HEK293 (cell line): ENCODE data around the gene VSTM4.
A peak's percentile ranks its signal among the peaks of the same experiment; 100 is the strongest.

Experiments used
- ELK4 ChIP-seq: IDR thresholded peaks from 2 replicates; pipeline ENCODE4 v1.6.1; 2011; ENCODE audit warnings: mild to moderate bottlenecking, low read depth, low read length, borderline replicate concordance
- HOXA7 ChIP-seq: sonication (generic); formaldehyde crosslinking; IDR thresholded peaks from 2 replicates; pipeline ENCODE4 v1.8.1; 2022; ENCODE audit warnings: missing genetic modification reagents, borderline replicate concordance
- ZBTB17 ChIP-seq: fragments of 450-650 bp; formaldehyde crosslinking; IDR thresholded peaks from 2 replicates; pipeline ENCODE4 v1.5.1; 2016; ENCODE audit warnings: missing biosample characterization, missing genetic modification characterization
- ZBTB20 ChIP-seq: fragments of 450-650 bp; formaldehyde crosslinking; IDR thresholded peaks from 2 replicates; pipeline ENCODE4 v1.5.1; 2016; ENCODE audit warnings: missing biosample characterization, missing genetic modification characterization
- ZBTB8A ChIP-seq: fragments of 450-650 bp; formaldehyde crosslinking; IDR thresholded peaks from 2 replicates; pipeline ENCODE4 v1.5.1; 2016; ENCODE audit warnings: missing biosample characterization, missing genetic modification characterization
- ZNF174 ChIP-seq: fragments of 450-650 bp; formaldehyde crosslinking; IDR thresholded peaks from 2 replicates; pipeline ENCODE4 v1.5.0; 2017; ENCODE audit warnings: missing biosample characterization, mild to moderate bottlenecking, missing genetic modification characterization
- ZNF24 ChIP-seq: fragments of 450-650 bp; formaldehyde crosslinking; IDR thresholded peaks from 2 replicates; pipeline ENCODE4 v1.5.1; 2016; ENCODE audit warnings: missing biosample characterization, missing genetic modification characterization
- ZNF558 ChIP-seq: fragments of 450-650 bp; formaldehyde crosslinking; IDR thresholded peaks from 2 replicates; pipeline ENCODE4 v1.5.1; 2016; ENCODE audit warnings: missing biosample characterization, missing genetic modification characterization
- TF ChIP-seq, protein P1 (sequence below): fragments of 450-650 bp; formaldehyde crosslinking; IDR thresholded peaks from 2 replicates; pipeline ENCODE4 v1.5.1; 2016; ENCODE audit warnings: missing biosample characterization, missing genetic modification characterization
- TF ChIP-seq, protein P2 (sequence below): fragments of 450-650 bp; formaldehyde crosslinking; IDR thresholded peaks from 2 replicates; pipeline ENCODE4 v1.5.1; 2016; ENCODE audit warnings: missing biosample characterization, missing genetic modification characterization, low read depth

- TF ChIP-seq, protein P1, sequence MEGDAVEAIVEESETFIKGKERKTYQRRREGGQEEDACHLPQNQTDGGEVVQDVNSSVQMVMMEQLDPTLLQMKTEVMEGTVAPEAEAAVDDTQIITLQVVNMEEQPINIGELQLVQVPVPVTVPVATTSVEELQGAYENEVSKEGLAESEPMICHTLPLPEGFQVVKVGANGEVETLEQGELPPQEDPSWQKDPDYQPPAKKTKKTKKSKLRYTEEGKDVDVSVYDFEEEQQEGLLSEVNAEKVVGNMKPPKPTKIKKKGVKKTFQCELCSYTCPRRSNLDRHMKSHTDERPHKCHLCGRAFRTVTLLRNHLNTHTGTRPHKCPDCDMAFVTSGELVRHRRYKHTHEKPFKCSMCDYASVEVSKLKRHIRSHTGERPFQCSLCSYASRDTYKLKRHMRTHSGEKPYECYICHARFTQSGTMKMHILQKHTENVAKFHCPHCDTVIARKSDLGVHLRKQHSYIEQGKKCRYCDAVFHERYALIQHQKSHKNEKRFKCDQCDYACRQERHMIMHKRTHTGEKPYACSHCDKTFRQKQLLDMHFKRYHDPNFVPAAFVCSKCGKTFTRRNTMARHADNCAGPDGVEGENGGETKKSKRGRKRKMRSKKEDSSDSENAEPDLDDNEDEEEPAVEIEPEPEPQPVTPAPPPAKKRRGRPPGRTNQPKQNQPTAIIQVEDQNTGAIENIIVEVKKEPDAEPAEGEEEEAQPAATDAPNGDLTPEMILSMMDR (tag by site-specific recombination): no peak
- TF ChIP-seq ZBTB8A (tag by site-specific recombination): no peak
- no peak for TF ChIP-seq ZNF174 (tag by site-specific recombination)
- no peak for TF ChIP-seq HOXA7 (CRISPR knock-in tag)
- peak; percentile 23; the same call in 1 of the 2 replicates for TF ChIP-seq ZBTB17 (tag by site-specific recombination)
- TF ChIP-seq ELK4: no peak
- no peak for TF ChIP-seq ZNF558 (tag by site-specific recombination)
- TF ChIP-seq ZBTB20: no peak
- TF ChIP-seq ZNF24 (tag by site-specific recombination): no peak
- TF ChIP-seq, protein P2, sequence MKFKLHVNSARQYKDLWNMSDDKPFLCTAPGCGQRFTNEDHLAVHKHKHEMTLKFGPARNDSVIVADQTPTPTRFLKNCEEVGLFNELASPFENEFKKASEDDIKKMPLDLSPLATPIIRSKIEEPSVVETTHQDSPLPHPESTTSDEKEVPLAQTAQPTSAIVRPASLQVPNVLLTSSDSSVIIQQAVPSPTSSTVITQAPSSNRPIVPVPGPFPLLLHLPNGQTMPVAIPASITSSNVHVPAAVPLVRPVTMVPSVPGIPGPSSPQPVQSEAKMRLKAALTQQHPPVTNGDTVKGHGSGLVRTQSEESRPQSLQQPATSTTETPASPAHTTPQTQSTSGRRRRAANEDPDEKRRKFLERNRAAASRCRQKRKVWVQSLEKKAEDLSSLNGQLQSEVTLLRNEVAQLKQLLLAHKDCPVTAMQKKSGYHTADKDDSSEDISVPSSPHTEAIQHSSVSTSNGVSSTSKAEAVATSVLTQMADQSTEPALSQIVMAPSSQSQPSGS (tag by site-specific recombination): no peak
These were observed at the start of gene VSTM4 for GRCh38 chr10:49115015-49115795.
